T-helper 9 cell (primary cell): ENCODE results near the gene NARF.

Source experiments
- DNase-seq: peaks from one replicate; pipeline ENCODE4 v3.0.0-alpha.2; 2020

Gene NARF

DNA sequence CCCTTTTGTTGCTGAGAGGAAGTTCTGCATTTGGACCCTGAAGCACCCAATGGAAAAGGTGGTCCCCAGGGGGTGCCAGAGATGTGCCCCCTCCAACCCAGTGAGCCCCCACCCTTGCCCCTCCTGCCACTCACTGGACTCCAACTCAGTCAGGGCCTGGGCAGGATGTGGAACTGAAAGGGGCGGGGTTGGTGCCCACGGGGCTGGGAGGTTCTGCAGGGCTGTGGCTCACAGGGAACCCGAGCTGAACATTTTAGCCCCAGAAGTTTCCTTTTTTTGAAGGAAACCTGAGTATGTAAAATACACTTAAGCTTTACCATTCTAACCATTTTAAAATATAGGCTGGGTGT lies 24.4 kb upstream of the NARF start:
- no peak for DNase-seq

DNA sequence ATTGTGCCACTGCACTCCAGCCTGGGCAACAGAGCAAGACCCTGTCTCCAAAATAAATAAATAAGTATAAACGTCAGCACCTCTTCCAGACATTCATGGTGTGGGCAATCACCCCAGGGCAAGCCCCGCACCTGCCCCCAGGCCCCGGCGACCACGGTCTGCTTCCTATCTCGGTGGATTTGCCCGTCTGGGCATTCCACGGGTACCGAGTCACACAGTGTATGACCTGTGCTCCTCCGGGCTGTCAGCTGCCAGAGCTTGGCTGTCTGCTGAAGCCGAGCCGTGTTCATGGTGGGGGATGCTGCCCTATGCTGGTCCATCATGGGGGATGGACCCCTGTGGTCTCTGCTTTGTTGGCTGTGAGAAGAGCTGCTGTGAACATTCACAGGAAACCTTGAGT lies 23.4 kb upstream of the NARF start:
- DNase-seq = no peak

DNA sequence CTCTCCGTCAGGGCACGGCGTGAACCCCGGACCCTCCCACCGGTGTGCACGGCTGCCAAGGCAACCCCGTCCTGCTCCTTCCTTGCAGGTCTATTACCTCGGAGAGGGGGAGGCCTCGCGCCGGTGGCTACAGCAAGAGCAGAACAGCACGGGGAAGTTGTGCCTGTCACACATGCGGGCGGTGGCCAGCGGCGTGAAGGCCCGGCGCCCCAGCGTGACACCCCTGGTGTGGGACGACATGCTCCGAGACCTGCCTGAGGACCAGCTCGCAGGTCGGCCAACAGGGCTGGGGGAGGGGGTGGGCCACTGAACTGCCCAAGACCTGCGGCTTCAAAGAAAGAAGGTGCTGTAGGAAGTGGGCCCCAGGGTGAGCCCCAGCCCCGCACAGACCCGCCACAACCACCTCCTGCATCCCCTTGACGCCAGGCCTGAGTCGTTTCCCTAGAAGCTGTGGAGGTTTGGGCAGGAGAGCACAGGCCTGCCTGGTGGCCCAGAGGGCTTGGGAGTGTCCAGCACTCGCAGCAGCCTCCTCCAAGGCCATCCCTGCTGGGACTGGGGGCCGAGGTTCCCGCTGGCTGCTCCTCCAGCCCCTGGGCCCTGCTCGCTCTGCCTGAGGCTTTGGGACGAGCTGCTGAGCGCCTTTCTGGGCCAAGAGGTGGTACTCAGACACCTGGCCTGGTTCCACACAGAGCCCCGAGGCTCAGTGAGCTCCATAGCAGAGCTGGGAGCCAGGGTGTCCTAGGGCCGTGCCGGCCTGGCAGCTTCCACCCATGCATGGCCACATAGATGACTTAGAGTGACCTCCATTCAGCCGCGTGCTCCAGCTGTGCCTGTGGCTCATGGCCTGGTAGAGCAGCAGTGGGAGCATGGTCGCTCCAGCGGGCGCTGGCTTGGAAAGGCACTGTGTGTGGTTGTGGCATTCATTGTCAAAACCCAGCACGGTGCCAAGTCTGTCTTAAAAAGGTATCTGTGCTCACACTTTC lies 22.6 kb upstream of the NARF start:
- DNase-seq = no peak

DNA sequence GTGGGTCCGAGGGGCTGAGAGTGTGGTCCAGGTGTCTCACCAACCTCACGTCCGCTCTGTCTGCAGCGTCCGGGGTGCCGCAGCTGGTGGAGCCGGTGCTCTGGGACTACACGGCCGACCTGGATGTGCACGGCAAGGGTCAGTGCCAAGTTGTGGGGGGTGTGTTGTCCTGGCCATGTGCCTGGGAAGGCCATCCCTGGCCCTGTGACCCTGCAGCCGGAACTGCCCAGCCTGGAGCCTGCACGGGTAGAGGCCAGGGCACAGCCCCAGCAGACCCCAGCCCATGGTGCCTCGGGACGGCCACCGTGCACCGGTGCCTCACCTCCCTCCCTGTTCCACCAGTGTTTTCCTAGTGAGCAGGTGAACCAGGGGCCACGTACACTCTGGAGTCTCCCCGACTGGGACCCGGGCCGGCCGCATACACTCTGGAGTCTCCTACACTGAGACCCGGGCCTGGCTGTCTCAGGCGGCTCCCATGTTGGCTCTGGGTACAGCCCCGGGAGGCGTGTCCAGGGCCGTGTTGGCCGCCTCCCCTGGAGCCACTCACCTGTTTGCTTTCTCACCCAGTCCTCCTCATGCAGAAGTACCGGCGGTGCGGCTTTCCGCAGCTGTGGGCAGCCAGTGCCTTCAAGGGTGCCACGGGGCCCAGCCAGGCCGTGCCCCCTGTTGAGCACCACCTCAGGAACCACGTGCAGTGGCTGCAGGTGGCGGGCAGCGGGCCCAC lies 21.8 kb upstream of the NARF start:
- no peak for DNase-seq

GRCh38 chr17:82437325-82437668 lies 21.2 kb upstream of the NARF start:
- no peak for DNase-seq

DNA sequence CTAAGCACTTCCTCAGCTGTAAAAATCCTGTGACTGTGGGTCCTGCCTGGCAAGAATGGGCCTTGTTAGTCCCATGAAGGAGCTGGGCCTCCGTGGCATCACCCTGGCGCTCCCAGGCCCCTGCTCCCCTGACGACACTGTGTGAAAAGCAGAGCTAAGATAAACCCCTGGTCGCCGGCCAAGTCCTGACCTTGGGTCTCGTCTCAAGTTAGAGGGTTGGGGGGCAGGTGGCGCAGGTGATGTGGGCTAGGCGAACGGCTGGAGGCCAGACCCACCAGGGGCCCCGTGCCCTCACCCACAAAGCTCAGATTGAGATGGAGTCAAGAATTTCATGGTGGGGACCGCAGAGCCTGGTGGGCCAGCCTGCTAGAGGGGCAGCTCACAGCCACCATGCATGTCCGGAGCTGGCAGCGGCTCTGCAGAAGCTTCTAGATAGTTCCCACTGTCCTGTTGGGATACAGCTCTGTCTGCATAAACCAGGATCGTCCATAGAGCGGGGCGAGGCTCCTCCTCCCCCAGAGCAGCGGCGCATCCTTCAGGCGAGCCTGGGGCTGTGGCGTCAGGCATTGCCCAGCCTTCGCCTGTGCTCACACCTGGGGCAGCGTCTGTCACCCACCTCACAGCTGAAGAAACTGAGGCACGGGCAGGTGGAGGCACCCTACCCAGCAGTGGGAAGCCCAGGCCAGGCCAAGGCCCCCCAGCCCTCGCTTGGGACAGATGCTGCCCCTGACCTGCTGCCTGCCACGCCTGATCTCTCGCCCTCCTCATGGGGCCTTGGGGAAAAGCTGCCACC lies 19.9 kb upstream of the NARF start:
- DNase-seq = no peak

DNA sequence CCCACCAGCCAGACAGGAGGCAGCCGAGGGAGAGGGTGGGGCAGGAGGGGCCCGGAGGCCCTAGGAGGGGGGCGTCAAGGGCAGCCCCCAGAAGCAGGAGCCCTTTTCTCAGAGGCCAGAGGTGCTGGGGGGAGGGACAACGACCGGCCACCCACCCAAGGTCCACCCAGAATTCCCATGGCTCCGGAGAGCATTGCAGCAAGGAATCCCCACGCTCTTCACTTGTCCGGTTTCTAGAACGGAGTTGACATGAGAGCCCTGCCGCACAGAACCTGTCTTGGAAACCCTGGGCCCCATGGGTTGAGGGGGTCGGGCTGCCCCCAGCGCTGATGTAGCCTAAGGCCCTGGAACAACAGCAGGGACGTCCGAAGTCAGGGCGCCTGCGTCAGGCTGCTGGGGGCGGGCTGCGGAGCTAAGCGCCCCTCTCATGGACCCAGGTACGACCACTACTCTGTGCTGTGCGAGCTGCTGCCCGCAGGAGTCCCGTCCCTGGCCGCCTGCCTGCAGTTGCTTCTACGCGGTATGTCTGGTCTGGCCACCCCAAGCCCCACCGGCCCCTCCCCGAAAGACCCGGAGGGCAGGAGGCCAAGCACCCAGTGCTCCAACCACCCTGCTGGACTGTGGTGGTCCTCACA lies 19.2 kb upstream of the NARF start:
- no peak for DNase-seq

- DNase-seq = no peak
These were observed 18.6 kb upstream of the NARF start for GRCh38 chr17:82439829-82440365.

GRCh38 chr17:82440469-82440981 lies 18.0 kb upstream of the NARF start:
- no peak for DNase-seq

- no peak for DNase-seq
These were observed 17.4 kb upstream of the NARF start for GRCh38 chr17:82440991-82441627.

- DNase-seq = no peak
These were observed 16.7 kb upstream of the NARF start for GRCh38 chr17:82441691-82442487.

DNA sequence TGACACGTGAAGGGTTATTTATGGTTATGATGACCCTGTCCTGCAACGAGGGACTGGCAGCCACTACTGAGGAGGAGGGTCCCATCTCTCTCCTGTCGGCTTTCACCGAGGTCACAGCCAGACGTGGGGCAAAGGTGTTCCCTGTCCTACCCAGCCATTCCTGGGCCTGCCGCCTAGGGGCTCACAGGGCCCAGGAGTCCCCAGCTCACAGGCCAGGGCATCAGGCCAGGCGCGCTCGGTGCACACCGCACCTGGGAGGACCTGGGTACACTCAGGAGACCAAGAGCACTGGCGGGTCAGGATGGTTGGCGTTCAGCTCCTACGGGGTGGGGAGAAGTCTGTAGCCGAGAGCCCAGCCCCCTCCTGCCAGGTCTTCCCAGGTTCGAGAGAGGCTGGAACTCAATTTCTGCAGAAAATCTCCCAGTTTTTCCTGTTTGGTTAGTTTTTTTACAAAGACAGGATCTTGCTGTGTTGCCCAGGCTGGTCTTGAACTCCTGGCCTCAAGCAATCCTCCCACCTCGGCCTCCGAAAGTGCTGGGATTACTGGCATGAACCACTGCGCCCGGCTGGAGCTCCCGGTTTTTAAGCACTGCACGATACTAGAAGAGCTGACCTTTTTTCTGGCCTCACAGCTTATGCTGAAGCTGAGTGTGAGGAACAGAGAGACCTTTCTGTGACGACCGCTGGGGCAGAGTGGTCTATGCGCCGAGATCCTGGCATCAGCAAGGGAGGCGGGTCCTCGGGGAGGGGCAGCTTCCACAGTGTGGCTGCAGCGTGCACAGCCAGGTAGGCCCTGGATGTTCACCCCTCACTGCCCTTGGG lies 15.7 kb upstream of the NARF start:
- DNase-seq = no peak

GRCh38 chr17:82443465-82444283 lies 14.9 kb upstream of the NARF start:
- DNase-seq = no peak

DNA sequence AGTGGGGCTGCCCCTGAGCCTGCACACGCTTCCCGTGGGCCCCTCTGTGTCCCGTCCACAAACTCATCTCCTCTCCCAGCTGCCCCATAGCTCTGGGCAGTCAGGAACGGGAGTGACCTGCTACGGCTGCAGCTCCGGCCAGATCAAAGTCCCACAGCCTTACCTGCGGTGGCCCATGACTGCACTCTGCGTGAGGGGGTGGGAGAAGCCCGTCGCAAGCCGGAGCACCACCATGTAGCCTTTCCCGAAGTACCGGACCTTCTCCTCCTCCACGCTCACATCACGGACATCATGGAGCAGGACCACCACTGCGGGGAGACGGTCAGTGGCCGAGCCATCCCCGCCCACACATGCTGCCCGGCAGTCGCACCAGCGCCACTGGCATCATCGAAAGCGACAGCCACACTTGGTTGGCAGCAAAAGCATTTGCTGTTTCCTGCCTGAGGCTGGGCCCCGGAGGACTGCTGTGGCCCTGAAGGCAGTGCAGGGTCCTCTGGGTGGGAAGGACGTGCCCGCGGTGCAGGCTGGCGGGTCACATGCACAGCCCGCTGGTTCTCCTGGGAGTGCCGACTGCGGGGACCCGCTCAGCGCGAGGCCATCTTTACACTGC lies 14.2 kb upstream of the NARF start:
- DNase-seq = no peak

DNA sequence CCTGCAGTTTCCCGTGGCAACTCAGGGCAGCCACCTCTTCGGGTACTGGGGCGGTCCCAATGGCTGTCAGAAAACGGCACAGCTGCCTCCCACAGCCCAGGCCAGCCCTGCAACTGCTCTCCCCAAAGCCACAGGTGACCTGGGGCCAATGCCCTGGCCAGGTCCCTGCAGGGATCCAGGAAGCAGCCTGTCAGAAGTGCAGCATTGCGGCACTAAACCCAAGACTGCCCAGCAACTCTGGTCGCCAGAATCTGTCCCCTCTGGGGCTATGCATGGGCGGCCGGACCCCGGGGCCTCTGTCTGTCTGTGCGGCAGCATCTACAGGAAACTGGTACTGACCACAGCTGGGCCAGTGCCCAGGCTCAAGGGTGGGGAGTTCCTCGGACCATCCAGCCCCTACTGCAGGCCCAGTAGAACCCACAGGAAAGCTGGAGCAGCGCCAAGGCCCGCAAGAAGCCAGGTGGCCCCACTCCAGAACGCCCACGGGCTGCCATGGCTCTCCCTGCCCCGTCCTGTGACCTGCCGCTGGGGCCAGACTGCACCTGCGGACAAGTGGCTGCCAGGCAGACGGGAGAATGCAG lies 13.5 kb upstream of the NARF start:
- no peak for DNase-seq

DNA sequence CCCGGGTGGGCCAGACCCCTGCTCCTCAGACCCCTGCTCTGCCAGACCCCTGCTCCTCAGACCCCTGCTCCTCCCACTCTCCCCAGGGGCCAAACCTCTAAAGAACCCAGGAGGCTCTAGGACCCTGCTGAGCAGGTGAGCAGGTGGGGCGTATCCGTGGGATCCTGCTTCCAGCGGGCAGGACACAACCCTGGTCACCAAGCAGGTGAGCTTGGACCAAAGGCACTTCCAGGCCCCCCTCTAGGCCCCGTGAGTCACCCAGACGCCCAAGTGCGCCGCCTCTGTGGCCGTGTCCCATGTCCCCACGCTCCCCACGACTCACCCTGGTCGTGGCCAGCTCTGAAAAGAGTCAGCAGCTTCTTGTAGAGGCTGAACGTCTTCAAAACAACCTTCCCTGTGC lies 13.0 kb upstream of the NARF start:
- no peak for DNase-seq

DNA sequence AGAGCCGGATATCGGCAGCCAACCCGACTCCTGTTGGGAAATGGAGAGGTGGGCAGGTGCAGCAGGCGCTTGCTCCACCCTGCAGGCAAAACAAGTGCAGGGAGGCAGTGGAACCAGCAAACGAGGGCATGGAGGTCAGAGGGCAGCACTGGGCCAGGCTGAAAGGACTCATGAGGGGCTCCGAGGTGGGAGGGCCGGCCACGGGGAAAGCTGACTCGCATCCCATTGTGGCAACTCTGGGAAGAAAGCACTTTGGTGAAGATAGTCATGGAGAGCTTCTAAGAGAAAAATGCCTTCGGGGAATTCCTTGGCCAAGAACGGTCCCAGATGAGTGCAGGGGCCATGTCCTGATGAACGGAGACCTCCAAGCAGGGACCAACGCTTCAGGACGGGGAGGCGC lies 12.4 kb upstream of the NARF start:
- DNase-seq = no peak

DNA sequence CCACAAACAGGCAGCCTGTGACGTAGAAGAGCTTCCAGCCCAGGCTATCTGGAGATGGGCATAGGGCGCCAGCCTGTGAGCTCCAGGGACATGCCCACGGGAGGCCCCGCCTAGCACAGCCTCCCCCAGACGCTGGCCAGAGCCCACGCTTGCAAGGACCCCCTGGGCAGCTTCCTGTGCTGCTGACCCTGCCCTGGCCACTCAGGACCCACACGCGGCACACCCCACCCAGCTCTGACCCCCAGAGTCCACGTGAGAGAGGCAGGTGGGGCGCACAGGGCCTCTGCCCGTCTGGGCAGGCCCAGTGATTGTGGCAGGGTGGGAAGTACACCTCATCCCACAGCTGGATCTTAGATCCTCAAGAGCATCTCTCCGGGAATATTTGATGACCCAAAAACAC lies 11.9 kb upstream of the NARF start:
- no peak for DNase-seq
